K562 (cell line): ENCODE measurements around the gene C11orf65. TPM values are rescaled to one million over a fixed set of nuclear protein-coding genes. Genes with fewer than 3 reads are reported as not detected.
"Not testable (repeated sequence)": the region's sequence is repeated elsewhere in the genome, so short reads cannot be mapped to it uniquely, and the experiment has no call there.

Experiments used
- ATAC-seq: fragments of 200-7000 bp; cut with Tn5 transposase; 3 replicates; pipeline ENCODE4 v1.9.1; 2020; ENCODE audit warnings: moderate library complexity
- BruUV-seq: library from RNA; stranded (reverse); fragments of 400-500 nt; replicated peaks from 2 replicates; lab custom pipeline; 2021; lab: Mats Ljungman, UMichigan
- CTCF ChIA-PET: fragments of 300-600 bp; formaldehyde crosslinking; extraction: SDS; loops from one replicate; lab custom pipeline; 2021; ENCODE audit warnings: low intra/inter-chr PET ratio; lab: Yijun Ruan, JAX
- POLR2A ChIA-PET: fragments of 300-600, 350-650 bp; sonication (Branson Sonifier 250); formaldehyde crosslinking; extraction: SDS; loops from one replicate; lab custom pipeline; 2021; ENCODE audit warnings: antibody characterized with exemption, inconsistent platforms; lab: Yijun Ruan, JAX
- DNase-seq, 4 experiments: peaks; one replicate each; pipeline versions ENCODE4 v3.0.0 to v3.0.0-alpha.2; 2011 to 2018; ENCODE audit warnings: low spot score in 3 of 4, mixed read lengths in 3 of 4; ENCODE audit errors: extremely low read depth in 1 of 4
- FAIRE-seq: peaks from 2 replicates; lab custom pipeline; 2011; peaks lifted over from hg19 to GRCh38; lab: Jason Lieb, UNC
- H2AFZ ChIP-seq: 2 replicates; pipeline ENCODE4 v1.6.0; 2011; ENCODE audit warnings: low read depth, low read length, control low read depth, inconsistent platforms
- H3K27ac ChIP-seq: fragments of 200-600 bp; 3 replicates; pipeline ENCODE4 v1.8.0; 2011; ENCODE audit warnings: low read depth, mild to moderate bottlenecking, control low read depth, inconsistent platforms, low read length, moderate library complexity, mixed read lengths; ENCODE audit errors: extremely low read depth
- H3K27me3 ChIP-seq, 2 experiments: fragments of 300-600 bp in 1 of 2; 2 replicates in 1 of 2; 3 replicates in 1 of 2; pipeline versions ENCODE4 v1.6.0 to v1.8.0; 2011; ENCODE audit warnings: inconsistent platforms in 2 of 2, low read length in 2 of 2, mild to moderate bottlenecking in 1 of 2, mixed read lengths in 1 of 2, moderate library complexity in 1 of 2; ENCODE audit not compliant: control insufficient read depth in 2 of 2, insufficient read depth in 2 of 2
- H3K36me3 ChIP-seq: fragments of 300-600 bp; 3 replicates; pipeline ENCODE4 v1.8.0; 2011; ENCODE audit warnings: mild to moderate bottlenecking, low read length, inconsistent platforms; ENCODE audit not compliant: control insufficient read depth, insufficient read depth
- H3K4me1 ChIP-seq, 2 experiments: fragments of 200-600 bp in 1 of 2; replicated peaks in 1 of 2; 2 replicates in 1 of 2; 3 replicates in 1 of 2; pipeline versions ENCODE4 v1.5.1 to v1.8.0; 2011; ENCODE audit warnings: inconsistent platforms in 2 of 2, low read length in 2 of 2, mild to moderate bottlenecking in 1 of 2, mixed read lengths in 1 of 2, moderate library complexity in 1 of 2; ENCODE audit not compliant: control insufficient read depth in 2 of 2, insufficient read depth in 2 of 2
- H3K4me2 ChIP-seq: 2 replicates; pipeline ENCODE4 v1.6.1; 2011; ENCODE audit warnings: low read length, control low read depth, inconsistent platforms, mixed read lengths; ENCODE audit not compliant: insufficient read depth
- H3K4me3 ChIP-seq: fragments of 200-600 bp; sonication (generic), shearing (Covaris generic); 2 replicates; pipeline ENCODE4 v1.5.1; 2016; ENCODE audit warnings: control low read depth, inconsistent platforms
- H3K79me2 ChIP-seq: fragments of 200-600 bp; 3 replicates; pipeline ENCODE4 v1.8.0; 2011; ENCODE audit warnings: low read length, inconsistent platforms; ENCODE audit not compliant: control insufficient read depth, insufficient read depth
- H3K9ac ChIP-seq, 2 experiments: 2 replicates each; pipeline versions ENCODE4 v1.6.0 to v1.6.1; 2011; ENCODE audit warnings: low read depth in 2 of 2, low read length in 2 of 2, control low read depth in 1 of 2, inconsistent platforms in 1 of 2, mild to moderate bottlenecking in 1 of 2, mixed read lengths in 1 of 2; ENCODE audit not compliant: insufficient read depth in 1 of 2
- H3K9me1 ChIP-seq: one replicate; pipeline ENCODE4 v1.6.0; 2011; ENCODE audit warnings: inconsistent platforms, mild to moderate bottlenecking, low read length, moderate library complexity; ENCODE audit not compliant: control insufficient read depth, insufficient read depth
- H3K9me3 ChIP-seq: replicated peaks from 2 replicates; pipeline ENCODE4 v1.5.1; 2011; ENCODE audit warnings: low read depth, low read length, inconsistent platforms; ENCODE audit not compliant: control insufficient read depth, insufficient read depth
- H4K20me1 ChIP-seq: replicated peaks from 2 replicates; pipeline ENCODE4 v1.6.1; 2011; ENCODE audit warnings: low read length, inconsistent platforms, mixed read lengths; ENCODE audit not compliant: control insufficient read depth, insufficient read depth
- NFE2 ChIP-seq: IDR thresholded peaks from 2 replicates; pipeline ENCODE4 v1.6.1; 2014; ENCODE audit warnings: antibody characterized with exemption, low read depth
- RFX1 ChIP-seq: fragments of 450-650 bp; IDR thresholded peaks from 2 replicates; pipeline ENCODE4 v1.6.1; 2016; ENCODE audit warnings: mild to moderate bottlenecking, moderate library complexity
- ZKSCAN3 ChIP-seq: fragments of 250-450 bp; sonication (Bioruptor Pico); IDR thresholded peaks from 2 replicates; pipeline ENCODE4 v1.4.0; 2020
- WGBS: fragments of 100-300 bp; shearing (Covaris generic); methylation state at CpG from one replicate; pipeline ENCODE4 v1.1.6; 2016; ENCODE audit warnings: low coverage, mixed read lengths; ENCODE audit not compliant: insufficient coverage; ENCODE audit errors: missing lambda C conversion rate; 5-methylcytosine and 5-hydroxymethylcytosine counted together
- in situ Hi-C: fragments of 300-500 bp; cut with MboI; formaldehyde crosslinking; loops from 4 replicates; pipeline ENCODE4 v1.15.0; 2018; ENCODE audit warnings: inconsistent platforms, mixed read lengths
- intact Hi-C: fragments of 100-400 bp; cut with micrococcal nuclease; formaldehyde crosslinking; loops from 2 replicates; pipeline ENCODE4 v1.14.2; 2022
- polyA plus RNA-seq, 8 experiments: library from polyadenylated mRNA; depleted of rRNA in 4 of 8; stranded (reverse) in 5 of 8; unstranded in 3 of 8; fragments of >200 nt; fragmentation: Nextera tagmentation in 2 of 8; fragmentation: Illumina TruSeq in 1 of 8; extraction: Ambion mirVana in 2 of 8; extraction: Trizol in 1 of 8; gene quantifications; 2 replicates each; pipeline versions ENCODE4 v1.2.1 to v1.2.3, GENCODE V29; 2011 to 2014; ENCODE audit warnings: inconsistent platforms in 1 of 8, missing spikeins in 1 of 8
- total RNA-seq, 7 experiments: library from RNA; depleted of rRNA in 6 of 7; stranded (reverse); fragments of >200 nt in 6 of 7; fragmentation: Illumina TruSeq in 2 of 7; extraction: Trizol in 2 of 7; gene quantifications; 2 replicates each; pipeline versions ENCODE4 v1.2.1 to v1.2.3, GENCODE V29; 2011 to 2021; ENCODE audit warnings: low replicate concordance in 1 of 7

C11orf65 gene
- total and polyA plus RNA-seq, 9 of the 15 experiments (the other 6 are each of a cell fraction or from before 2014, with no cell fraction given), result 1.0 to 2.1 (median 1.2) TPM

DNA sequence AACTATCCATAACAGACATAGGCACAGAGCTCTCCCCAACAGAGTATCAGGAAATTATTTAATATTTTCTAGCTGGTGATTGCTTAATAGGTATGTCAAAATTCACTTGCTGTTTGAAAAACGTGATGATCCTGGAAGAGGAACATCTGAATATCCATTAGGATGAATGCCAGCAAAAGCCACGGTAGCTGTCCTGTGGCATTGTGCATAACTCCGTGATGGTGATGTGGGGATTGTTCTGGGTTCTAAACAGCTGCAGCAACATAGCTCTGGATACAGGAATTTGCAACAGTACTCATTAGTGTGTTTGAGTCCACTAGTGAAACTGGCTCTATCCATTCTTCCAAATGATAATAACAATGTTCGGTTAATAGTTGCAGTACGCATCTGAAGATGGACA lies 78.8 kb downstream of the C11orf65 start:
- Histone ChIP-seq H3K27ac (no peak overlapping the region), H3K9ac (no peak overlapping the region), H3K9me1 (no peaks in the 10 kb centered on the region), H3K4me3 (no peak overlapping the region), H3K79me2 (no peaks in the 10 kb centered on the region), H3K4me1 (no peaks in the 10 kb centered on the region), H4K20me1 (no peaks in the 10 kb centered on the region), H3K4me2 (no peak overlapping the region), H3K9me3 (no peaks in the 10 kb centered on the region), H2AFZ (no peak overlapping the region)
- intact Hi-C loops, result no loop called here
- no TSS peak for BruUV-seq
- POLR2A ChIA-PET, result interaction anchor here (0.5 to 0.9 kb wide), 2 partner anchors 8 to 350 kb away, joined by 3 read pairs; no protein-coding TSS in a partner anchor
- 63% methylated on average over 5 of the region's 5 CpGs for WGBS
- FAIRE-seq (no peak), ATAC-seq (no peak)
- in situ Hi-C loops, result no loop called here
- no peak for TF ChIP-seq ZKSCAN3 (CRISPR knock-in tag)
- no peak for TF ChIP-seq NFE2
- TF ChIP-seq RFX1, result no peak
- TF ChIP-seq, all 486 proteins: peak for 0
- no peak for DNase-seq
- no peaks in the 10 kb centered on the region for H3K27me3 ChIP-seq
- H3K36me3 ChIP-seq, result no peaks in the 10 kb centered on the region
- CTCF ChIA-PET, result no interaction called here

DNA sequence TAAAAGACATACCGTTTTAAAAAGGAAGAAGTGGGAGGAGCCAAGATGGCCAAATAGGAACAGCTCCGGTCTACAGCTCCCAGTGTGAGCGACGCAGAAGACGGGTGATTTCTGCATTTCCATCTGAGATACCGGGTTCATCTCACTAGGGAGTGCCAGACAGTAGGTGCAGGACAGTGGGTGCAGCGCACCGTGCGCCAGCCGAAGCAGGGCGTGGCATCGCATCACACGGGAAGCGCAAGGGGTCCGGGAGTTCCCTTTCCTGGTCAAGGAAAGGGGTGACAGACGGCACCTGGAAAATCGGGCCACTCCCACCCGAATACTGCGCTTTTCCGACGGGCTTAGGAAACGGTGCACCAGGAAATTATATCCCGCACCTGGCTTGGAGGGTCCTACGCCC lies 93.8 kb downstream of the C11orf65 start:
- FAIRE-seq, result not testable (repeated sequence)

More for the DNA sequence above, 93.8 kb downstream of the C11orf65 start:
- H3K4me3 ChIP-seq, BruUV-seq, H3K27ac ChIP-seq, POLR2A ChIA-PET, H3K9me3 ChIP-seq, H4K20me1 ChIP-seq, H3K27me3 ChIP-seq, H3K79me2 ChIP-seq, H3K9ac ChIP-seq, H2AFZ ChIP-seq, H3K9me1 ChIP-seq, H3K4me1 ChIP-seq, DNase-seq, H3K36me3 ChIP-seq, H3K4me2 ChIP-seq, intact Hi-C loops, CTCF ChIA-PET, ATAC-seq, in situ Hi-C loops: not testable (repeated sequence)
- WGBS, result 67% methylated on average over 15 of the region's 24 CpGs
